SK-N-SH treated with all-trans-retinoic acid at 6 μM for 48 hours (cell line): Measurements from ENCODE around the gene NUDT15.

ENCODE experiments used
- ESRRG ChIP-seq: fragments of 250-450 bp; sonication (Bioruptor Pico); IDR thresholded peaks from 2 replicates; pipeline ENCODE4 v1.6.1; 2021; ENCODE audit warnings: mild to moderate bottlenecking
- ISL1 ChIP-seq: fragments of 250-450 bp; sonication (Bioruptor Pico); IDR thresholded peaks from 2 replicates; pipeline ENCODE4 v2.1.2; 2022; ENCODE audit warnings: mild to moderate bottlenecking, moderate library complexity
- PATZ1 ChIP-seq: fragments of 250-450 bp; sonication (Bioruptor Pico); IDR thresholded peaks from 2 replicates; pipeline ENCODE4 v1.8.0; 2020; ENCODE audit warnings: mild to moderate bottlenecking, moderate library complexity, borderline replicate concordance
- RARB ChIP-seq: fragments of 250-450 bp; sonication (Bioruptor Pico); IDR thresholded peaks from 2 replicates; pipeline ENCODE4 v1.8.0; 2021; ENCODE audit warnings: mild to moderate bottlenecking, moderate library complexity
- TCF4 ChIP-seq: fragments of 250-450 bp; sonication (Bioruptor Pico); IDR thresholded peaks from 2 replicates; pipeline ENCODE4 v1.8.0; 2021; ENCODE audit warnings: mild to moderate bottlenecking, moderate library complexity, borderline replicate concordance
- ZFP3 ChIP-seq: fragments of 250-450 bp; sonication (Bioruptor Pico); IDR thresholded peaks from 2 replicates; pipeline ENCODE4 v1.5.0; 2020; ENCODE audit warnings: mild to moderate bottlenecking, moderate library complexity
- ZNF565 ChIP-seq: fragments of 450-650 bp; formaldehyde crosslinking; conservative IDR thresholded peaks from 2 replicates; pipeline ENCODE4 v1.5.0; 2020; ENCODE audit warnings: low read depth, mild to moderate bottlenecking, moderate library complexity

GRCh38 chr13:48093588-48093987 lies 56.1 kb downstream of the NUDT15 start:
- TF ChIP-seq ZFP3 (no peak), ESRRG (CRISPR knock-in tag) (no peak), ZNF565 (CRISPR knock-in tag) (no peak), PATZ1 (CRISPR knock-in tag) (no peak), RARB (CRISPR knock-in tag) (no peak), ISL1 (no peak), TCF4 (CRISPR knock-in tag) (no peak)
